ENCODE results near the gene RNF214.

- TF ChIP-seq CTCF (IDR thresholded peaks at IDR 0.05) = no peak
- TF ChIP-seq POLR2A (IDR thresholded peaks at IDR 0.05) = no peak
Measured at GRCh38 chr11:117315285-117316196, 83.1 kb downstream of the RNF214 start.

Data from prostate gland (tissue), 2 donors.